Neural crest cell (in vitro differentiated cells): ENCODE measurements around the gene TMCO4. TPM values are rescaled to one million over a fixed set of nuclear protein-coding genes. Genes with fewer than 3 reads are reported as not detected.
A peak's percentile ranks its signal among the peaks of the same experiment; 100 is the strongest.

Experiments
- DNase-seq: peaks from one replicate; pipeline ENCODE4 v3.0.0; 2021; ENCODE audit warnings: low read depth, mixed read lengths, low spot score
- H3K27ac Mint-ChIP-seq: one replicate; pipeline ENCODE4 v1.8.0; 2021; ENCODE audit warnings: mild to moderate bottlenecking, mixed read lengths; ENCODE audit not compliant: unreplicated experiment
- H3K27me3 Mint-ChIP-seq: 2 replicates; pipeline ENCODE4 v1.8.0; 2021; ENCODE audit warnings: low read depth, mild to moderate bottlenecking, mixed read lengths
- H3K36me3 Mint-ChIP-seq: 2 replicates; pipeline ENCODE4 v1.8.0; 2021; ENCODE audit warnings: low read depth, mild to moderate bottlenecking, mixed read lengths
- H3K4me1 Mint-ChIP-seq: 2 replicates; pipeline ENCODE4 v1.8.0; 2021; ENCODE audit warnings: mixed read lengths
- H3K4me3 Mint-ChIP-seq: one replicate; pipeline ENCODE4 v1.8.0; 2021; ENCODE audit warnings: mild to moderate bottlenecking, mixed read lengths
- H3K9me3 Mint-ChIP-seq: 2 replicates; pipeline ENCODE4 v1.8.0; 2021; ENCODE audit warnings: mixed read lengths
- CTCF ChIP-seq: fragments of 200-600 bp; sonication (generic); conservative IDR thresholded peaks from 2 replicates; pipeline ENCODE4 v1.5.0; 2021; ENCODE audit warnings: antibody characterized with exemption, mild to moderate bottlenecking
- total RNA-seq: library from RNA; stranded (reverse); gene quantifications from 2 replicates; pipeline ENCODE4 v1.2.1, GENCODE V29; 2021

The TMCO4 gene
- total RNA-seq, 1 donor from 2014 or later = 0.75 TPM

DNA sequence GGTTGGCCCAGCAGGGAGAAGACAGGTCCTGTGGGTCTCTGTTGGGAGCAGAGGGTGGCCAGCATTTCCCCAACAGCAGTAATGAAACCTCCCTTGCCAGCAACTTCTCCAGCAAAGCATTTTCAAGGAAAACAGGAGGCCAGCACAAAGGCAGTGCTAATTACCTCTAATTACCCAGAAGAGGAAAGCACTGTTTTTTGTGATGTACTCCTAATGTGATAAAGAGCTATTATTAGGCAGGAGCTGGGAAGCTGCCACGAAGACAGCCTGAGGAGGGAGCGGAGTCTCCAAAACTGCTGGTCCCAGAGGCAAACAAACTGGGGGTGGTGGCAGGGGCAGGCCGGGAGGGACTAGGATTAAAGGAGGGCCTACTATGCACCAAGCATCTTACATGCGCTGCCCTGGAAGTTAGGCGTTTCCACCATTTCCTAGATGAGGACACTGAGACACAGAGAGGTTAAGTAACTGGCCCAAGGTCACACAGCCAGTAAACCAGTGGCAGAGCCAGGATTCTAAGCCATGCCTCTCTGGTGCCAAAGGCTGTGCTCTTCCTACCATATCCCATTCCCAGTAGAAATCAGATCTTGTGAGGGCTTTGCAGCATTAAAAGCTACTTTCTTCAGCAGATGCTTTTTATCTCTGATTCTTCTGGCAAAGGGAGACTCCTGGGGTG lies 110.5 kb downstream of the TMCO4 start:
- Mint-ChIP-seq H3K27me3 (no peaks in the 10 kb centered on the region), H3K27ac (no peak overlapping the region), H3K9me3 (no peaks in the 10 kb centered on the region), H3K36me3 (no peaks in the 10 kb centered on the region), H3K4me3 (no peak overlapping the region), H3K4me1 (no peaks in the 10 kb centered on the region)
- no peak for TF ChIP-seq CTCF
- DNase-seq = no peak

DNA sequence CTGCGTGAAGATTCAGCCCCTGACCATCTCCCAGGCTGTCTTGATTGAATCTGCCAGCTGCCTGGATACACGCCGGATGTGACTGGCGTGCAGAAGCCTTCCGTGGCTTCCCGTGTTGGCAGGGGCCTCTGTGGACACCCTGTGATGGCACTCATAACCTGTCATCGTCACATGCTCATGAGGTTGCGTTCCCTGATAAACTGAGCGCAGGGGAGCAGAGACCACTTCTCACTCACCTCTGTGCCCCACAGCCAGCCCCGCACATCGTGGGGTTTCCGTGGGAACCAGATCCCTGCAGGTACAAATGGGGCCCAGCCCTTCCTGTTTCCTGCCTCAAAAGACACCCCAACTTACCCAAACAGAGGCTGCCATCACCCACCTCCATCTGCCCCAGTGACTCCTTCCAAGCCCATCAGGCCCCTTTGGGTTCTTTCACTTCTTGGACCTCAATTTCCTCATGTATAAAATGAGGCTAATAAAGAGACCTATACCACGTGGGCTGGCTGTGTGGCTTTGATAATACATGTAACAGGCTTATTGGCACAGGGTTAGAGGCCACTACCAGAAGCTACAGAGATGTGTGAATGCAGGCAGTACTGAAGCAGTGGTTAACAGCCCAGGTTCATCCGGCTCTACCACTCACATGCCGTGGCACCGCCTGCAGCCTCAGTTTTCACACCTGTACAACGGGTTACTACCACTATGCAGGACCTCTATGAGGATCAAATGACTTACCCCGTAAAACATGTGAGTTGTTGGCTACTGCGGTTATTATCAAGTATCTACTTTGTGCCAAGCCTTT lies 111.5 kb downstream of the TMCO4 start:
- Mint-ChIP-seq H3K4me3 (no peak overlapping the region), H3K4me1 (no peaks in the 10 kb centered on the region), H3K27ac (no peak overlapping the region), H3K36me3 (no peaks in the 10 kb centered on the region), H3K9me3 (no peaks in the 10 kb centered on the region), H3K27me3 (no peaks in the 10 kb centered on the region)
- no peak for TF ChIP-seq CTCF
- DNase-seq = no peak

DNA sequence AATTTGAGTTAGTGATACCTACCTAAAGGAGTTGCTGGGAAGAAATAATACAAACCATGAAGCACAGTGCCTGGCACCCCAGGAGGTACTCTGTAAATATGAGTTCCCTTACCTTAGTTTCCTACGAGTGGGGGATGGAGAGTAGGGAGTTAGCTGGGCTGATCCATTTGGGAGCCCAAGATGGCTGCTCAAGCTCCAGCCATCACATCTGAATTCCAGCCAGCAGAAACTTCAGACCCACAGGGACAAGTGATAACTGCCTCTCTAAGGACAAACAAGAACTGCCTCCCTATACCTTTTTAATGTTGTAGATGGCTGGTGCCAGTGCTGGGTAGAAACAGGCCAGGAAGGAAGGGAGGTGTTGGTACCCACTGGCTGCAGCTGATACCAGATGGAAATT lies 112.3 kb downstream of the TMCO4 start:
- DNase-seq = no peak
- TF ChIP-seq CTCF = no peak
- H3K9me3 Mint-ChIP-seq = no peaks in the 10 kb centered on the region
- no peak overlapping the region for H3K4me3 Mint-ChIP-seq
- no peaks in the 10 kb centered on the region for H3K27me3 Mint-ChIP-seq
- no peaks in the 10 kb centered on the region for H3K36me3 Mint-ChIP-seq
- no peak overlapping the region for H3K27ac Mint-ChIP-seq
- no peaks in the 10 kb centered on the region for H3K4me1 Mint-ChIP-seq

- DNase-seq = no peak
- Mint-ChIP-seq H3K27ac (peak overlapping the region; percentile 62), H3K4me1 (no peaks in the 10 kb centered on the region), H3K4me3 (no peak overlapping the region), H3K9me3 (no peaks in the 10 kb centered on the region), H3K27me3 (peaks cover 2% of the 10 kb centered on the region), H3K36me3 (no peaks in the 10 kb centered on the region)
- no peak for TF ChIP-seq CTCF
Observed at GRCh38 chr1:19685994-19686393, 113.7 kb downstream of the TMCO4 start.

DNA sequence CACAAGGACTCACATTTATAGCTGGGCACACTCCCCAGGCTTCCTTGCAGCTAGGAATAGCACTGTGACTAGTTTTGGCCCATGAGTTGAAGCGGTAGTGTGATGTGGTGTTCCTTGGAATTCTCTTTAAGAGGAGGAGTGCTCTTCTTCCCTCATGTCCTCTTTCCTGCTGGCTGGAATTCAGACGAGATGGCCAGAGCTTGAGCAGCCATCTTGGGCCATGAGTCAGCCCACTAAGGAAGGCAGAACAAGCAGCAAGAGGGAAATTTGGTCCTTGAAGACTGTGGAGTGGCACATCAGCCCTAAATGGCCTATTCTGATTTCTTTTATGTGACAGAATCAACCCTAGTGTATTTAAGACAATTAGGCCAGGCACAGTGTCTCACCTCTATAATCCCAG lies 115.0 kb downstream of the TMCO4 start:
- H3K27ac Mint-ChIP-seq = no peak overlapping the region
- DNase-seq = no peak
- TF ChIP-seq CTCF = no peak
- no peaks in the 10 kb centered on the region for H3K4me1 Mint-ChIP-seq
- H3K27me3 Mint-ChIP-seq = peaks cover 2% of the 10 kb centered on the region
- no peaks in the 10 kb centered on the region for H3K9me3 Mint-ChIP-seq
- no peak overlapping the region for H3K4me3 Mint-ChIP-seq
- H3K36me3 Mint-ChIP-seq = no peaks in the 10 kb centered on the region
